GM19193 (cell line): Measurements from ENCODE around the gene CALHM5.

Experiments used
- POLR2A ChIP-seq: IDR thresholded peaks from 4 replicates; pipeline ENCODE4 v1.6.1; 2011; ENCODE audit not compliant: insufficient read depth, insufficient read length; ENCODE audit errors: extremely low read depth

The CALHM5 gene

GRCh38 chr6:116492331-116493067, 18.9 kb upstream of the CALHM5 start:
- no peak for TF ChIP-seq POLR2A

DNA sequence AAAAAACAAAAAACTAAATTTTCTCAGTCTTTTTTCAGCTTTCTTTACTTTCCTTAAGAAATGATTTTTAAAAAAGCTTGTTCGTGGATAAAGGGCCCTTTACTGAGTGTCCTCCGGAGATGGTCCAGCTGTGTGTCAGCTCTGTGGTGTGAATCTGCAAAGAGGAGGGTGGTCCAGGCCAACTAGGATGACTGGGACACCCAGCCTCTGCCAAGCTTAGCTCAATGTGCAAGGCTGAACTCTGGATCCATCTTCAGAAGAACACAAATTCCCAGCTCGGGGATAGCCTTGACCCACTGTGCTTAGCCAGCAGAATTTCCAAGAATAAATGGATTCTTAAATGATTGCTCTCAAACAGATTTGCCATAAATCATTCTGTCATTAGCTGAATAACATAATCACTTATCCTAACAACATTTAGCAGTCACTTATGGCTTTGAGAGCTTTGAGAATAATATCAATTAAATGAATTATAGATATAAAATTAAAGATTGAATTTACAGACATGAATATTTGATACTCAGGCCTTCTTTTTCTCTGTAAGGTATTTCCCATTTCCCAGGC, 14.2 kb upstream of the CALHM5 start:
- TF ChIP-seq POLR2A, result no peak

DNA sequence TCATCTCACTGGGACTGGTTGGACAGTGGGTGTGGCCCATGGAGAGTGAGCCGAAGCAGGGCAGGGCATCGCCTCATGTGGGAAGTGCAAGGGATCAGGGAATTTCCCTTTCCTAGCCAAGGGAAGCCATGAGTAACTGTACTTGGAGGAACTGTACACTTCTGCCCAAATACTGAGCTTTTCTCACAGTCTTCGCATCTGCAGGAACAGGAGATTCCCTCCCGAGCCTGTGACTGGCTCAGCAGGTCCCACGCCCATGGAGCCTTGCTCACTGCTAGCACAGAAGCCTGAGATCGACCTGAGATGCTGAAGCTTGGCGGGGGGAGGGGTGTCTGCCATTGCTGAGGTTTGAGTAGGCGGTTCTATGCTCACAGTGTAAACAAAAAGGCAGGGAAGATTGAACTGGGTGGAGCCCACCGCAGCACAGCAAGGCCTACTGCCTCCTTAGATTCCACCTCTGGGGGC, 10.4 kb upstream of the CALHM5 start:
- no peak for TF ChIP-seq POLR2A

DNA sequence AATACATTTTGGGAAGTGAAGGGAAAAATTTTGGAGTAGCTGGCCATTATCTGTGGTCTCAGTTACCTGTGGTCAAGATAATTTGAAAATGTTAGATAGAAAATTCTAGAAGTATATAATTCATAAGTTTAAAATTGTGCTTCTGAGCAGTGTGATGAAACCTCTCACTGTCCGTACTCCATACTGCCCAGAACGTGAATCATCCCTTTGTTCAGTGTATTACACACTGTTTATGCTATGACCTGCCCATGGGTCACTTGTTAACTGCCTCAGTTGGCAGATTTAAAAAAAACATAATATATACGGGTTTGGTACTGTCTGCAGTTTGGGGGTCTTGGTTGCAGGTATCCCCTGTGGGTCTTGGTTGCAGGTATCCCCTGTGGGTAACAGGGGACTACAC, 4.1 kb upstream of the CALHM5 start:
- no peak for TF ChIP-seq POLR2A

GRCh38 chr6:116508527-116508926, 2.9 kb upstream of the CALHM5 start:
- no peak for TF ChIP-seq POLR2A

- no peak for TF ChIP-seq POLR2A
These were observed 696 bp downstream of the CALHM5 start for GRCh38 chr6:116512111-116512559.

DNA sequence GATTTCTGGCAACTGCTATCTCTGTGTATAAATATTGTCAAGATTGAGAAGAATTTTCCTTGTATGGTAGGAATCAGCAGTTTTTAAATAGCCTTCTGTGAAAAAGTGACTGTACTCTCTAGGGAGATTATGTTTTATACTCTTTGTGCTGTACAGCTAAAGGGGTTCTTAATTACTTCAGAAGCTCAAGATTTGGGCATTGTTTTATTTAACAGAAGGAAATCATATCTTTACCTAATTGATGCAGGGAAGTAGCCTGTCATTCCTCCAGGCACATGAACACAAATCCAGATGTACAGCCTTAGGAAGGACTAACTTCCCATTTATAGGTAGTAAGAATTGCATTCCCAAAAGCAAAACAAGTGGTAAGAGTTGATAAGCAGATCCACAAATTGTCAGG, 1.3 kb downstream of the CALHM5 start:
- no peak for TF ChIP-seq POLR2A

DNA sequence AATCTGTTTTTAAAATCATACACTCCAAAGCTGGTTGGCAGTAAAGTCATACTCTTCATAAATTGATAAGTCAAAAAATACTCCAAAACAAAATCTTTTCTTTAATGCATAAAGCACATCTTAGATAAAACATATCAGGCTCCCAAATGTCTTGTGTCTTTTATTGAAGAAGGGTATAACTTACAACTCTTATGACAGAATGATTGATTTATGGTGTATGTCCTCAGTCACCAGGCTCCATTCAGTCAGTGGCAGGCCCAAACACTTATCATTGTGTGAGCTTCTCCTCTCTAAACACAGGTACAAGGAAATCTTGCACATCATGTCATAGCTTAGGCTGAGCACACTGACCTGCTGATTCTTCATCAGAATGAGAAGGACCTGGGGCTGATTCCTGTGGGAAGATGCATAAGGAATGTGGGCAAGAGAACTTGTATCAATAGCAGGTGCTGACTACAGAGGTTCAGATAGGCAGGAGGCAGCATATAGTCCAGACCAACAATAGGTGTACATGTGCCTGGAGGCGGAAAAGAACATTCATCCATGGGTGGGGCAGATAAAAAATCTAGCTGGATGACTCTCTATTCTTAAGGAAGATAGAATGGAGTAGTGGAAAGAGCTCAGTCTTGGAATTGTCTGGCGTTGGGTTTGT, 1.9 kb downstream of the CALHM5 start:
- no peak for TF ChIP-seq POLR2A

DNA sequence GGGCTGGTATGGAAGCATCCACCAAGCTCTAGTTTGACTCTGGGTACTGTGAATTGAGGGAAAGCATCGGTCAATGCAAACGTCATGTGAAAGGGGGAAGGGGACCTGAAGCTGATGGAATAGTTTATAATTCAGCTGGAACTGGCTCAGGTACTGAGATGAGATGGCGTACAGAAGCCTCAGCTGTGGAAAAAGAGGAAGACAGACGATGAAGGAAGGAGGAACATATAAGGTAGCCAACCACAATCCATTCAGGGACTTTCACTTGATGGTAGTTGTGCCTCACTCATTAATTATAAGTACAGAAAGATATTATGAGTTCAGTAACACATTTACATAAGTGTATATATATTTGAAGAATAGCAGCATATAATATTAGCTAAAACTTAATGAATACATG, 2.7 kb downstream of the CALHM5 start:
- TF ChIP-seq POLR2A, result no peak

DNA sequence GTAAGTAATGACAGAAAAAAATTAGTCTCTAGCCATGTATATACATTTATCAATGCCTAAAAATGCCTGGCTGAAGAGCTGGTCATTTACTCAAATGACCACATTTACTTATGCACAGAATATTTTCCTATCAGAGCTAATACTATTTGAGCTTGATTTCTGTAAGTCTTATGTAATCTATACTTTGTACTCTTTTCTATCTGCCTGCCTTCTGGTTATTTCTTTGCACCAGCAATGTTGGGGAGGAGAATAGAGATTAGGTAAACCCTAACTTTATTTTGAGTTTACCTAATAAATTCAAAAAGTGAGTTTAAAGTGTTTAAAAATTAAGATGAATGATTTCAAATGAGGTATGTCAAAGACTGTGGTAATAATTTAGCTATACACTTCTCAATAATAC, 3.7 kb downstream of the CALHM5 start:
- TF ChIP-seq POLR2A, result no peak

GRCh38 chr6:116518621-116519368, 7.4 kb downstream of the CALHM5 start:
- TF ChIP-seq POLR2A, result no peak

DNA sequence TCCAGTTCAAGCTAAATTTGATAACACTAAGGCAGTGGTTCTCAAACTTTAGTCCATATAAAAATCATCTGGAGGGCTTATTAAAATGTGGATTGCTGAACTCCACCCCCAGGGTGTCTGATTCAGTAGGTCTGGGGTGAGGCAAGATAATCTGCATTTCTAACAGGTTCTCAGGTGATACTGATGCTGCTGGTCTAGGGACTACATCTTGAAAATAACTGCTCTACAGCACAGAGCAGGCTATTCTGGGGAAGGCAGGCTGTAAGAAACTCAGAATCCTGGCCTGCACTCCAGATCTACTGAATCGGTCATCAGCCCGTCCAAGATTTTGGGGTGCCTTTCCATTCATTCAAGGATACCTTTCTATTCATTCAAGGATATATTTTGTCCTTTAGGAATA, 11.5 kb downstream of the CALHM5 start:
- TF ChIP-seq POLR2A, result no peak

GRCh38 chr6:116524236-116524635, 12.8 kb downstream of the CALHM5 start:
- no peak for TF ChIP-seq POLR2A

DNA sequence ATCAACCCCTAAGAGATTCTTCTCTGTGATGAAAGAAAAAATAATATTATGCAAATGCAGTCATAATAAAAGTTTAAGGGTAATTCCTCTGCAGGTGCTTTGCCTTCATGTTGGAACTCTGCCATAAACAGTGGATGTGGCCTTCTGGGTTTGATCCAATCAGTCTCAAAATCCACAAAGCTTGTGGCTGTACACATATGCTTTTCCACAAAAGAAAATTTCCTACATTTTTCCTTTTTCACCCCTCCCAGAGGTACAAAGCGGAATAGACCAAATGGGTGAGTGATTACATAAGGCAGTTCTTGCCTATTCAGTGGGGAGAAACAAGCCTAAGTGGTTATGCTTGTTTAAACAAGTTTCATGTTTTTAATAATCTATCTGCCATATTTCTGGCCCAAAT, 16.7 kb downstream of the CALHM5 start:
- no peak for TF ChIP-seq POLR2A

DNA sequence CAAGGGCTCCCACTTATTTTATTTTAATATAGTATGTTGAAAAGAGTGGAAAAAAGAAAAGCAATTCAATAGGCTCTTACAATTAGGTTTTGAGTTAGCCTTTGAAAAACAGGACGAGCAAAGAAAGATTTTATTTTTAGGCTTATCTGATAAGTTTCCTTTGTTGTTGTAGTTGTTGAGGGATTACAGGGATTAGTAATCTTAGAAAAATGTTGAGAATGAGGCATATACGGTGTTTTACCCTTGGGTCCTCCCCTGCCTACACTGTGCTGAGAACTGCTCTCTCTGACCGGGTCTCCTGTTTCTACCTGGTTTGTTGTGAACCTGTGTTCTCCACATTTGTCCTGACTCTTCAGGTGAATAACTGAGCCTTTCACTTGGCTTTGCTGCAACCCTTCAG, 17.3 kb downstream of the CALHM5 start:
- no peak for TF ChIP-seq POLR2A
